BJ (cell line): Measurements from ENCODE around the gene PHOSPHO2. TPM values are rescaled to one million over a fixed set of nuclear protein-coding genes. Genes with fewer than 3 reads are reported as not detected.

Experiments used
- CTCF ChIA-PET: fragments of 350-600 bp; formaldehyde crosslinking; extraction: SDS; loops from one replicate; lab custom pipeline; 2021; ENCODE audit warnings: antibody characterized with exemption, inconsistent platforms; lab: Yijun Ruan, JAX
- POLR2A ChIA-PET: fragments of 300-600 bp; sonication (Branson Sonifier 250); formaldehyde crosslinking; extraction: SDS; loops from one replicate; lab custom pipeline; 2021; ENCODE audit warnings: antibody characterized with exemption; lab: Charles Lee
- DNase-seq: peaks from one replicate; pipeline ENCODE4 v3.0.0-alpha.2; 2011; ENCODE audit warnings: low read depth
- H3K27me3 ChIP-seq: 2 replicates; pipeline ENCODE4 v1.6.0; 2011; ENCODE audit warnings: low read length; ENCODE audit not compliant: control insufficient read depth, insufficient read depth
- H3K36me3 ChIP-seq: 2 replicates; pipeline ENCODE4 v1.5.1; 2011; ENCODE audit warnings: low read length; ENCODE audit not compliant: control insufficient read depth, insufficient read depth
- H3K4me3 ChIP-seq: 2 replicates; pipeline ENCODE4 v1.5.1; 2011; ENCODE audit warnings: low read depth, mild to moderate bottlenecking, control low read depth, low read length
- polyA plus RNA-seq: library from polyadenylated mRNA; depleted of rRNA; stranded (reverse); fragments of >200 nt; gene quantifications from 2 replicates; pipeline ENCODE4 v1.2.3, GENCODE V29; 2011; rRNA removed
- small RNA-seq: library from RNA; depleted of rRNA; stranded (forward); fragments of <200 nt; gene quantifications from one replicate; pipeline ENCODE3, GENCODE V24; 2012; ENCODE audit warnings: low replicate concordance, low read depth; ENCODE audit not compliant: insufficient read length
- TF ChIP-seq, protein P1 (sequence below): IDR thresholded peaks from 2 replicates; pipeline ENCODE4 v1.5.1; 2011; ENCODE audit warnings: low read depth, mild to moderate bottlenecking, control low read depth, inconsistent platforms, low read length, moderate library complexity; ENCODE audit not compliant: insufficient read depth

The PHOSPHO2 gene
- polyA plus RNA-seq, 1 experiment: 0.40 TPM

- ChIA-PET POLR2A (no interaction called here), CTCF (interaction anchor here (0.8 to 1.2 kb wide), 2 partner anchors 27 to 210 kb away, joined by 3 to 4 read pairs; no protein-coding TSS in a partner anchor)
- H3K36me3 ChIP-seq: no peaks in the 10 kb centered on the region
- DNase-seq: no peak
- TF ChIP-seq, protein P1, sequence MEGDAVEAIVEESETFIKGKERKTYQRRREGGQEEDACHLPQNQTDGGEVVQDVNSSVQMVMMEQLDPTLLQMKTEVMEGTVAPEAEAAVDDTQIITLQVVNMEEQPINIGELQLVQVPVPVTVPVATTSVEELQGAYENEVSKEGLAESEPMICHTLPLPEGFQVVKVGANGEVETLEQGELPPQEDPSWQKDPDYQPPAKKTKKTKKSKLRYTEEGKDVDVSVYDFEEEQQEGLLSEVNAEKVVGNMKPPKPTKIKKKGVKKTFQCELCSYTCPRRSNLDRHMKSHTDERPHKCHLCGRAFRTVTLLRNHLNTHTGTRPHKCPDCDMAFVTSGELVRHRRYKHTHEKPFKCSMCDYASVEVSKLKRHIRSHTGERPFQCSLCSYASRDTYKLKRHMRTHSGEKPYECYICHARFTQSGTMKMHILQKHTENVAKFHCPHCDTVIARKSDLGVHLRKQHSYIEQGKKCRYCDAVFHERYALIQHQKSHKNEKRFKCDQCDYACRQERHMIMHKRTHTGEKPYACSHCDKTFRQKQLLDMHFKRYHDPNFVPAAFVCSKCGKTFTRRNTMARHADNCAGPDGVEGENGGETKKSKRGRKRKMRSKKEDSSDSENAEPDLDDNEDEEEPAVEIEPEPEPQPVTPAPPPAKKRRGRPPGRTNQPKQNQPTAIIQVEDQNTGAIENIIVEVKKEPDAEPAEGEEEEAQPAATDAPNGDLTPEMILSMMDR: no peak
- no peaks in the 10 kb centered on the region for H3K27me3 ChIP-seq
- H3K4me3 ChIP-seq: no peak overlapping the region
Observed at GRCh38 chr2:169738566-169739229, 44.4 kb downstream of the PHOSPHO2 start.

DNA sequence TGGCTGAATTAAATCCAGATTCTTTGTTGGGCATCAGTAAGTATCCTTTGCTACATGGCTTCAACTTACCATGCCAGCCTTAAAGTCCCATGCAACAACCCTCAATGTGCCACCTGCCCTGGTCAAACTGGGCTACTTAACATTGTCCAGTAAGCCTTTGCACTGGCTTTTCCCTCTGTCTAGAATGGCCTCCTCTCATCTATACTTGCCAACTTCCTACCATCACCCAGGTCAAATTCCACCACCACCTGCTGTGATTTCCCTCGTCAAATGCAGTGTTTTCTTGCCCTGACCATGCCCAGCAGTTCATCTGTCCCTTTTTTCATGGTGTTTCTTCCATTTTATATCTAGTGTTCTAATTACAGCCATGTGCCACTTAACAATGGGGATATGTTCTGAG, 45.1 kb downstream of the PHOSPHO2 start:
- TF ChIP-seq, protein P1: no peak
- Histone ChIP-seq H3K4me3 (no peak overlapping the region), H3K36me3 (no peaks in the 10 kb centered on the region), H3K27me3 (no peaks in the 10 kb centered on the region)
- CTCF ChIA-PET: no interaction called here
- POLR2A ChIA-PET: no interaction called here
- no peak for DNase-seq

GRCh38 chr2:169743549-169743948, 49.3 kb downstream of the PHOSPHO2 start:
- TF ChIP-seq, protein P1: no peak
- Histone ChIP-seq H3K27me3 (no peaks in the 10 kb centered on the region), H3K36me3 (no peaks in the 10 kb centered on the region), H3K4me3 (no peak overlapping the region)
- DNase-seq: no peak
- ChIA-PET CTCF (interaction anchor here (0.6 to 1.0 kb wide), 2 partner anchors 9 to 885 kb away, joined by 4 to 5 read pairs; no protein-coding TSS in a partner anchor), POLR2A (no interaction called here)

DNA sequence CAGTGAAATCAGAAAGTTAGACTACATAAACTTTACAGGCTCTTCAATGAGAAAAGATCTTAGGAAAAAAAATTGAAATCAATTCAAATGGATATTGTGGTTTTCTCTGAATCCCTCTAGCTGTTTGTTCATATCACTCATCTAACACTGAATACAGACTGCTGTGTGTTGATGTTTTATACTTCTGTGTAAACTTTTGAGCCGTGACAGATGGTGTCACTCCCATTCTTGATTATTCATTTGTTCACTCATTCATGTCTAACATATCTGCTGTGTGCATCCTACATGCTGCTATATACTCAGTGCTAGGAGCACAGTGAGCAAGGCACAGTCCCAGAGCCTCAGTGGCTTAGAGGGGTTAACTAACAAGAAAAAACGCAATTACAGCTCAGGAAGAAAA, 52.0 kb downstream of the PHOSPHO2 start:
- POLR2A ChIA-PET: no interaction called here
- CTCF ChIA-PET: interaction anchor here (0.7 kb wide), 1 partner anchor 989 kb away, joined by 3 read pairs; no protein-coding TSS in a partner anchor
- no peaks in the 10 kb centered on the region for H3K36me3 ChIP-seq

DNA sequence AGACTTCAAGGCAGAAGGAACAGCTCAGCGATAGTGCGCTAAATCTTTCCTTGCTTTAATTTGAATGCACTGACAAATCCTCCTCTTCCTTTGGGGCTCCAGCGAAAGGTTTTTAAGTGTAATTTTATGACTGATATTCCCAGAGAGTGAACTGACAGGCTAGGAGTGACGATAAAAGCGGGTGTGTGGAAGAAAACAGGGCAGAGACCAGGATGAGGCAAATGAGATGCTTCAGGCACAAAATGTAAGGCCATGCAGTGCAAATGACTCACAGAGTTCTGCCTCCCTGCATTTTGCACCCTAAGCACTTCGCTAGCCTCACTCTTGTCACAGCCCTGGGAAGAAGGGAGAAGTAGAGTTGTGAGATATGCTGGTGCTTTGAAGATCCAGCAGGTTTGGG, 54.0 kb downstream of the PHOSPHO2 start:
- Histone ChIP-seq H3K4me3 (no peak overlapping the region), H3K36me3 (no peaks in the 10 kb centered on the region), H3K27me3 (no peaks in the 10 kb centered on the region)
- no peak for DNase-seq
- TF ChIP-seq, protein P1: no peak
- CTCF ChIA-PET: no interaction called here
- POLR2A ChIA-PET: no interaction called here

More for the DNA sequence above, 52.0 kb downstream of the PHOSPHO2 start:
- no peak for DNase-seq
- no peak overlapping the region for H3K4me3 ChIP-seq
- TF ChIP-seq, protein P1: no peak
- no peaks in the 10 kb centered on the region for H3K27me3 ChIP-seq

Small RNA genes lying within 50 kb of the gene (small RNA-seq; reads per million reads assigned to genes)
- gene RF00432: not detected

Other genes starting within 250 kb of the PHOSPHO2 start
- gene BBS5, start 215.0 kb upstream of the PHOSPHO2 start, polyA plus RNA-seq: 1.8 and 2.6 TPM in 2 replicates
- 0.15 and 0.17 TPM in 2 replicates for gene KLHL41, start 184.8 kb upstream of the PHOSPHO2 start, polyA plus RNA-seq
- gene FASTKD1, start 120.6 kb upstream of the PHOSPHO2 start, polyA plus RNA-seq: 5.8 and 13.5 TPM in 2 replicates
- gene PPIG, start 110.1 kb upstream of the PHOSPHO2 start, polyA plus RNA-seq: 11.7 and 19.1 TPM in 2 replicates
- not detected in 2 replicates for gene CFAP210, start 64 bp upstream of the PHOSPHO2 start, polyA plus RNA-seq
- 2.1 and 3.8 TPM in 2 replicates for gene KLHL23, start 39.4 kb downstream of the PHOSPHO2 start, polyA plus RNA-seq
- 35.8 and 106 TPM in 2 replicates for gene SSB, start 104.4 kb downstream of the PHOSPHO2 start, polyA plus RNA-seq
- gene METTL5, start 130.4 kb downstream of the PHOSPHO2 start, polyA plus RNA-seq: 17.3 and 30.3 TPM in 2 replicates
- gene UBR3, start 133.0 kb downstream of the PHOSPHO2 start, polyA plus RNA-seq: 7.5 and 16.2 TPM in 2 replicates